ENCODE measurements around the gene PHACTR3.

Gene PHACTR3

DNA sequence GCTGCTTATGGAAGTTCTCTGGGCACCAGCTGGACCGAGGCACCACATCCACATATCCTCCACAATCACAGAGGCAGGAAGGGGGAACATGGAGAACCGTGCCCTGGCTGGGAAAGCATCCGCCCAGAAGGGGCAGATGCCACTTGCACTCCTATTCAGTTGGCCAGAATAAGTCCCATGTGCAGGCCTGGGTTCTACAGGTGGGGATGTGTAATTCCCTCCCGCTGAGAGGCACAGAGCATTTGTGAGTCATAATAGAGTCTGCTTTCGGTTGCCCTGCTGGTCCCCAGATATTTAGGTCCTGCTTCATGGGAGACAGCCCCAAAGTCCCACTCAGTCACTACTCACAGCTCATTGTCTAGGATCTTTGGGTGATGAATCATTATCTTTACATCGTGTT is 104.0 kb downstream of the PHACTR3 start:
- in situ Hi-C loops (cut with MboI; ENCODE audit: low pct_unique_long_range_greater_than_20kb, low sequenced_read_pairs, unreplicated experiment) = no loop called here
- no peak for DNase-seq (ENCODE audit: low spot score)
- TF ChIP-seq, protein P1, sequence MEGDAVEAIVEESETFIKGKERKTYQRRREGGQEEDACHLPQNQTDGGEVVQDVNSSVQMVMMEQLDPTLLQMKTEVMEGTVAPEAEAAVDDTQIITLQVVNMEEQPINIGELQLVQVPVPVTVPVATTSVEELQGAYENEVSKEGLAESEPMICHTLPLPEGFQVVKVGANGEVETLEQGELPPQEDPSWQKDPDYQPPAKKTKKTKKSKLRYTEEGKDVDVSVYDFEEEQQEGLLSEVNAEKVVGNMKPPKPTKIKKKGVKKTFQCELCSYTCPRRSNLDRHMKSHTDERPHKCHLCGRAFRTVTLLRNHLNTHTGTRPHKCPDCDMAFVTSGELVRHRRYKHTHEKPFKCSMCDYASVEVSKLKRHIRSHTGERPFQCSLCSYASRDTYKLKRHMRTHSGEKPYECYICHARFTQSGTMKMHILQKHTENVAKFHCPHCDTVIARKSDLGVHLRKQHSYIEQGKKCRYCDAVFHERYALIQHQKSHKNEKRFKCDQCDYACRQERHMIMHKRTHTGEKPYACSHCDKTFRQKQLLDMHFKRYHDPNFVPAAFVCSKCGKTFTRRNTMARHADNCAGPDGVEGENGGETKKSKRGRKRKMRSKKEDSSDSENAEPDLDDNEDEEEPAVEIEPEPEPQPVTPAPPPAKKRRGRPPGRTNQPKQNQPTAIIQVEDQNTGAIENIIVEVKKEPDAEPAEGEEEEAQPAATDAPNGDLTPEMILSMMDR (IDR thresholded peaks at IDR 0.05; ENCODE audit: extremely low read depth, insufficient read depth, missing control alignments) = no peak

DNA sequence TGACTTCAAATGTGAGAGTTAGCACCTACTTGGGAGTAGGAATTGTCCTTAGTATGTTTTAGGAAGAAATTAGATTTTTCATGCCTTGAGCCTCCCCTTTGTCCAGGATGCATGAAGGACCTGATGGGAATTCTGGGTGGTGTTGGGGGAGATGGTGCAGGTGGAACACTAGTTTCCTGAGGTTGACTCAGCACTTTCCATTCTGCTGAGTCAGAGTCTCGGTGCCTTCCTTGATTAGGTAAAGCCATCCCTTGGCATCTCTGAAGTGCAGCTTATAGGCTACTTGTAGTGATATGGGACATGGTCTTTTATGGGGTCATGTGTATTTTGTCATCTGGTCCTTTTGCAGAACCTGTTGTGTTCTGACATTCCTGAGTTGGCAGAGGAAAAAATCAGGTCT is 105.3 kb downstream of the PHACTR3 start:
- no peak for DNase-seq (ENCODE audit: low spot score)
- TF ChIP-seq, protein P1 (IDR thresholded peaks at IDR 0.05; ENCODE audit: extremely low read depth, insufficient read depth, missing control alignments) = no peak
- in situ Hi-C loops (cut with MboI; ENCODE audit: low pct_unique_long_range_greater_than_20kb, low sequenced_read_pairs, unreplicated experiment) = no loop called here

DNA sequence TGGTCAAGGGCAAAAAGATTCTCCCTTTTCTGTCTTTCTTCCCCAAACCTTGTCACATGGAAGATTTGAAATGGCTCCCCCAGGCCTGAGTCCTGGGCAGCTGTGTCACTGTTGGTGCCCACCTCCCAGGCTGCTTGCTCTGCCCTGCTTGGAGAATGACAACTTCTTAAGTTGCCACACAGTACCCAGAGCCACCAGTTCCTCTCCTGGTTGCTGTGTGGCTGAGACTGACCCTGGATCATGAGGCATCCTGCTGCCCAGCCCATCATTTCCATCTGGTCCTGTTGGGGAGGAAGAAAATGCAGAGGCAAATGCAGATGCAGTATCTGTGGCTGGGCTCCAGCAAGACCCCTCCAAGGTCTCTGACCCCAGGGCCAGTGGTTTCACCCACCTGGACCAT is 113.7 kb downstream of the PHACTR3 start:
- no peak for DNase-seq (ENCODE audit: low spot score)
- in situ Hi-C loops (cut with MboI; ENCODE audit: low pct_unique_long_range_greater_than_20kb, low sequenced_read_pairs, unreplicated experiment) = no loop called here
- TF ChIP-seq, protein P1 (IDR thresholded peaks at IDR 0.05; ENCODE audit: extremely low read depth, insufficient read depth, missing control alignments) = no peak

DNA sequence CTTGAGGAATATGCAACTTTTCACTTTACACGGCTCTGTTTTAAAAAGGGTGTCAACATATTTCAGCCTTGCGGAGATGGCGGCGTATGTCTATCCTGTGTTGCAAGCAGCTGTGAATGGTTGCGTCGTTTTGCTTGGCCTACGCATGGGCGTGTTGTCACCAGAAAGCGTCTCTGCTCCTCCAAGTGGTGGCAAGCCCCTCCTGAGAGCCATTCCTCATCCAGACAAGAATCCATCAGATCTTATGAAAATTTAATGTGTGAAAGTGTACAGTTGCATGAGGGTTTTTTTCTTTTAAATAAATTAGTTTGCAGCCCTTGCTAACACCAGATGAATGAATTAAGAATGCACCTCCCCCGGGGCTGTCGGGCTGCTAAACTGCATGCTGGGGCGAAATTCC is 114.4 kb downstream of the PHACTR3 start:
- no peak for DNase-seq (ENCODE audit: low spot score)
- in situ Hi-C loops (cut with MboI; ENCODE audit: low pct_unique_long_range_greater_than_20kb, low sequenced_read_pairs, unreplicated experiment) = no loop called here
- TF ChIP-seq, protein P1 (IDR thresholded peaks at IDR 0.05; ENCODE audit: extremely low read depth, insufficient read depth, missing control alignments) = no peak

GRCh38 chr20:59720013-59720412 is 115.7 kb downstream of the PHACTR3 start:
- no peak for DNase-seq (ENCODE audit: low spot score)
- TF ChIP-seq, protein P1 (IDR thresholded peaks at IDR 0.05; ENCODE audit: extremely low read depth, insufficient read depth, missing control alignments) = no peak
- in situ Hi-C loops (cut with MboI; ENCODE audit: low pct_unique_long_range_greater_than_20kb, low sequenced_read_pairs, unreplicated experiment) = no loop called here

GRCh38 chr20:59721386-59721785 is 117.0 kb downstream of the PHACTR3 start:
- TF ChIP-seq, protein P1 (IDR thresholded peaks at IDR 0.05; ENCODE audit: extremely low read depth, insufficient read depth, missing control alignments) = no peak
- in situ Hi-C loops (cut with MboI; ENCODE audit: low pct_unique_long_range_greater_than_20kb, low sequenced_read_pairs, unreplicated experiment) = no loop called here
- no peak for DNase-seq (ENCODE audit: low spot score)

DNA sequence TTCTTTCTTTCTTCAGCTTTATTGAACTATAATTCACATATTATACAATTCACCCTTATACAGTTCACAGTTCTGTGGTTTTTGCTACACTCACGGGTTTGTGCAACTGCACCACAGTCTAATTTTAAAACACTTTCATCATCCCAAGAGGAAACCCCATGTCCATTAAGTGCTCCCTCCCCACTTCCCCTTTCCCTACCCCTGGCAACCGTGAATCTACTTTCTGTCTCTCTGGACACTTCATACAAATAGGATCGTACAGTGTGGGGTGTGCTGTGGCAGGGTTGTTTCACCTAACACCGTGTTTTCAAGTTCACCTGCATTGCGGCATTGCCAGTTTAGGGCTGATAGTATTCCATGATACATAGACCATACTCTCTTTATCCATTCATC is 118.8 kb downstream of the PHACTR3 start:
- DNase-seq (ENCODE audit: low spot score) = no peak
- TF ChIP-seq, protein P1 (IDR thresholded peaks at IDR 0.05; ENCODE audit: extremely low read depth, insufficient read depth, missing control alignments) = no peak
- in situ Hi-C loops (cut with MboI; ENCODE audit: low pct_unique_long_range_greater_than_20kb, low sequenced_read_pairs, unreplicated experiment) = no loop called here

Measured in GM13977 (cell line).